ENCODE data around the gene TUBAL3.
"Not testable (repeated sequence)": the region's sequence is repeated elsewhere in the genome, so short reads cannot be mapped to it uniquely, and the experiment has no call there.

- not testable (repeated sequence) for TF ChIP-seq CTCF, POLR2A, POLR2AphosphoS5 (IDR thresholded peaks at IDR 0.05)
Observed at GRCh38 chr10:5380395-5380794, 24.2 kb downstream of the TUBAL3 start.
